SHP77 treated with DMSO at 0.1 percent for 48 hours (cell line): ENCODE results near the gene FARS2.

Experiments
- DNase-seq: peaks from one replicate; lab custom pipeline; 2025; lab: John Stamatoyannopoulos, UW

The FARS2 gene

DNA sequence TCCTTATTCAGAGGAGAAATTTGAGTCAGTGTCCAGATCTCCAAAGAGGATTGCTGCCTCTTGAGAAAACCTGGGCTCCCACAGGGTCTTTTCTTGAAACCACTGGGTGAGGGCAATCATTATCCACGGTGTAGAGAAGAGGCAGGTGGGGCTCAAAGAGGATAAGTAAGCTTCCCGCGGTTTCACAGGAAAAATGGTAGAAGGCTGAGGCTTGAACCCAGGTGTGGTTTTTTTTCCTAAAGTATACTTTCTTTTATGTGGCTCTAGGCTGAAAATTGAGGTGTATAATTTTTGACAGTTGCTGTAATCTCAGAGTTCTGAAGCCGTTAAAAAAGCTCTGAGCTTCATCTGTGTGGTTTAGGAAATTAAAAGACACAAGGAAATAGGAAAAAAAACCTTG, 164.5 kb downstream of the FARS2 start:
- no peak for DNase-seq

DNA sequence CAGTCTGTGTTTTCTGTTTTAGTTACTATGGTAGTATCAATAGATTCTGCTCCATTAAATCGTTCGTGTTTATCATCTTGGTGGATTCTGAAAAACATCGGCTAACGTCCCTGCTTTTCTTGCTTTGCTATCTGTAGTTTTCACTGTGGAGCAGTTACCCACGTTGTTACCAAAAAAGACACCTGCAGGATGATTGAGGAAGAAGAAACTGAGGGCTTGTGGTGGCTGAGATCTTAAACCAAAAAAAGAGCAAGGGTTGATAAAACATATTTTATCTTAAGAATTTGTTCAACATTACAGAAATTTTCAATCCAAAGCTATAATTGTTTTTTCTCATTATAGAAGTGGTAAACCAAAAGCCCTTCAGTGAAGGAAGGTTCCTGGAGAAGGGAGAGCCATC, 166.3 kb downstream of the FARS2 start:
- DNase-seq, result no peak

DNA sequence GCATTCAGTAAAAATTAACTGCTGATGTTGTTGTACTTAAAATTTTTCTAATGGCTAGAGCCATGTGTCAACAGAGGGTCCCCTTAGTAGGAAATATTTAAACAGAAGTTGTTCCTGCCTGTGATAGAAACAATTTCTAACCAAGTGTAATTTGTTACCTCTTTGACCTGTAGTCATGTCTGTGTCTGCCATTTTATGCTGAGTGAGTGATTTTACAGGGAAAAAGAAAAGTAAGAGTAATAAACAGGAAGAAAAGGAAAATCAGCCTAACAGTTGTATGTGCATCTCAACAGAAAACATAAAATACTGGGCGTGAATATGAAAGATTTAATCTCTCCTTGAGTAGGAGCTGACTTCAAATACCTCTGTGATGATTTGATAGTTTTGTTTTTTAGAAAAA, 172.0 kb downstream of the FARS2 start:
- DNase-seq, result no peak

DNA sequence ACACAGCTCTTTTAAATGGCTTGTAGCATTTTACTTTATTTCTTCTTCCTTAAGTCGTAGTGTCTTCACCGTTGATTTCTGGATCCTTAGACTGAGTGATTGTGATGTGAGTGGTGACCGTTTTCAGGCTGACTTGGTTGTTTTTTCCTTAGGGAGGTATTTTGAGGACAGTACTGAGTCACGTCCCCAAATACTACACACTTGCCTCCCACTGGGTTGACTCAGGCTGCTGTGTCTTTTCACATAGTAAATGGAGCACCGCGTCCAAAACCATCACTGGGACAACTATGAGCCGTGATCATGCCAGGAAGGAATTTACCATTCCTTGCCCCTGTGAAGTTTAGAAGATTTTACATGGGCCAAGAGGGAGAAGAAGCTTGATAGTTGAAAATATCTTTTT, 174.1 kb downstream of the FARS2 start:
- no peak for DNase-seq

DNA sequence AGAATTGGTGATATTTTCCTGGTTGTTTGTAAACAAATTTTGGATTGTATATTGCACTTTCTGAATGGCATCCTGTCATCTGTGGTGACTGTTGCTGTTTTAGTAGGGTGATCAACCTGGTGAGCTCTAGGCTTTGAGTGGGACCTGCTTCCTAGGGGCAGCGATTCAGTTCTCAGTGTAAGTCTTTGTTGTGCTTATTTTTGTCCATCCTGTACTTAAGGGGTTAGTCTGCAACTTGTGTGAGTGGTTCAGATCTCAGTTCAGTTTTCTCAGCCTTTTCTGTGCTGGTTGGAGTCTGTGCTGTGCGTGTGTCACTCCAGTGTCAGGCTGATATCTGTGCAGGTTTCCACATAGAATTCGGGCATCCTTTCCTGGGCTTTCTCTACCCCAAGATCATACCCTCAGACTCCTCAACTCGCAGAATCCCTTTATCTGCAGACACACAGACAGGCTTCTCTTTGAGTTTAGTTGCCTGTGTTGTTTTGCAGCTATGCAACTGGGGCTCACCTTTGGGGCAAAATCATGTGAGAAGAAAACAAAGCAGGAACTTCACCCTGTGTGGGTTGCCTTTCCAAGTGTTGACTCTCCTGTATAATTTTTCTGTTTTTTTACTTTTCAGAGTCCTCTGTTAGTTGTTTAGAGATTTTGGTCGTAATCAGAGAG, 177.7 kb downstream of the FARS2 start:
- DNase-seq, result no peak

DNA sequence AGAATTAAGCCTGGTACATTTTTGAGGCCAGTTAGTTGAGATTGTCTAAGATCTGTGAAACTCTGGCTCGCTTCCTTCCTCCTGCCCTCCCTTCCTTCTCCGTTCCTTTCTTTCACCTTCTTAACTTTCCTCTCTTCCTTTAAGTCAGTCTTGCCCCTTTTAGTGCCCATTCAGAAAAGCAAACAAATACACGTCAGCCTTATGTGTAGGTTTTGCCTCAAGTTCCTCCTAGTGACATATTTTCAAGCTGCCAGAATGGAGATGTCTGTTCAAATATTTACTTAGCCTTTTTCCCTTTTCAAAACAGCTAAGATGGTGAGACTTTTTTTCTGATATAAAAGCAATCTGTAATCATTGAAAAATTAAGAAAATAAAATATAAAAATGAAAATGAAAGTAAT, 178.4 kb downstream of the FARS2 start:
- peak; percentile 79 for DNase-seq

DNA sequence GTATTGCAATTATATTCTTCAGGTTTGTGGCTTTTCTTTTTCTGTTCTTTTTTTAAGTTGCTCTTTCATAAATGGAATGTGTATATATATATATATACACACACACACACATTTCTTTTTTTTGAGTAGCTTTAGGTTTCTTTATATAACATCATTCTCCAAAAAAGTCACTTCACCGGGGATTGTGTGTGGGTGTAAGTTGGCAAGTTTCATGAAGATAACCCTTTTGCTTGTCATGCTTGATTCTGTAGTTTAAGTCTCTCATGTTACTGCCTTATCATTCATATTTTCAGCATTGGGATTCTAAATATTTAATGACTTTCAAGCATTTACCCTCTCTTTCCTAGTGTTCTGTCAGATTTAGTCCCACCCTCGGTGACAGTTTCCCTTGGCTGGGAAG, 181.0 kb downstream of the FARS2 start:
- DNase-seq, result no peak

DNA sequence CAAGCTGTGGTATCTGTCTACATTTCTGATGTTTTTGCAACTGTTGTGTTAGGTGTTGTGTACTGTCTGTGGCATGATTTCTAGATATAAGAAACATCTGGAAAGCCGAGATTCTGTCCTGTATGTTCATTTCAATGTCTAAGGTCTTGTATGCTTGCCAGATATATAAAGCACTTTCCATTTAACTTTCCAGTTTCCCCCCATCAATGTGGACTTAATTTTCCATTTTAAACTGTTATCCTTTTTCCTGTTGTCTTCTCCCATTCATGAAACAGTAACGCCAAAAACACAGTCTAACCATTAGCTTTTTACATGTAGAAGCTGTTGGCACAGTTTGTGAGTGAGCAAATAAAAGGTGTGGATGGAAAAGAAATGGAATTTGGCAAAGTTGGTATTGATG, 181.6 kb downstream of the FARS2 start:
- DNase-seq, result no peak

DNA sequence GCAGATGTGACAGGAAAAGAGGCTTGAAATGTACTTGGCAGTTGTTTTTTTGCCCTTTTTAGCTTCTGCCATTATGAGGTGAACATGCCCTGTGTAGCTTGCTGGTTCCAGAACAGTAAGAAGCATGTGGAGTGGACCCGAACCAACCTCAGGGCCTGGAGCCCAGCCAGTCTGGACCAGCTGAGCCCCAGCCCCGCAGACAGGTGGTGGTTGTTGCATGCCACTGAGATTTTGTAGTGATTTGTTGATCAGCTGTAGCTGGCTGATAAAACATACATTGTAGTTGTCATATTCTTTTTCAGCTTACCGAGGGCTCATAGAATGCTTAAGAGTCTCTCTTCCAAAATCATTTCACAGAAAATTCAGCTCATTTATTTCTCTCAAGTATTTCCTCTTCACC, 182.2 kb downstream of the FARS2 start:
- DNase-seq, result no peak

DNA sequence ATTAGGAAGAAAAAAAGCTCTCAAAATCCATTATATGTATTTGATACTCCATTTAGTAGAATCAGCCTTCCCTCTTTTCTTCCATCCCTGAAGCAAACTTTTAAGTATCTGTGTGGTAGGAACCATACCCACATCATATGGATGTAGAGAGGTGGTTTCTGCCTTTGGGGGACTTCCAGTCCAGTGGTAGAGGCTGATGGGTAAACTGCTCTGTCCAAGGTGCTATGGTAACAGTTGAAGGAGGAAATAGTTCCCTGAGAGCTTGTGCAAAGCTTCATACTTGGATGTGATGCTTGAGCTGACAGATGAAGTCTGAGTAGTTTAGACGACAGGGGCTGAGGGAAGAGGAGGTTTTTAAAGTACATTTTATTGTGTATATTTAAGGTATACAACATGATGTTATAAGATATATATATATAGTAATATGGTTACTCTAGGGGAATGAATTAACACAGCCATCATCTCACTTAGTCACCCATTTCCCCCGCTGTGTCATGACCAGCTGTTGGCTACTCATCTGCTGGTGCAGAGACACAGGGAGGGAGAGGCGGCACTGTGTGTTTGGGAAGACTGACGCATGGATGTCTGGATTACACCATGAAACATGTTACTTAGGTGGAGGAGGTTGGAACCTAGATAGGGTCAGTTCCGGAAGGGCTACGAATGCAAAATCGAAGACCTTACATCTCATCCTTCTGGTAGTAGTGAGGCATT, 185.2 kb downstream of the FARS2 start:
- no peak for DNase-seq

DNA sequence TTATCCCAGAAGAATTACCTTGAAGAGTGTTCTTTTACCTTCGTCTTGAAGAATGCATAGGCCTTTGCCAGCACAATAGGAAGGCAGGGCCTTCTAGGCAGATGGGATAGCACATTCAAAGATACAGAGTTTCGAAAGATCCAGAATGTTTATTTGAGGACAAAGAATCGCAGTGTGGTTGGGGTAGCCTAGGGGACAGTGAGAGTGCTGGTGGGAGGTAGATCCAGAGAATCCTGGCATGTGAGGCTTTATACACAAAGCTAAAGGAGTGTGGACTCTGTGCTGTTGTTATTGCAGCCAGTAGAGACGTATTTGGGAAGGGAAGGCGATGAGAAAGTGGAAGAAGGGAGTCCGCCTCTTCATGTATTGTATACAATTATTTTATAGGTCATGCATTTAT, 186.6 kb downstream of the FARS2 start:
- DNase-seq, result no peak

DNA sequence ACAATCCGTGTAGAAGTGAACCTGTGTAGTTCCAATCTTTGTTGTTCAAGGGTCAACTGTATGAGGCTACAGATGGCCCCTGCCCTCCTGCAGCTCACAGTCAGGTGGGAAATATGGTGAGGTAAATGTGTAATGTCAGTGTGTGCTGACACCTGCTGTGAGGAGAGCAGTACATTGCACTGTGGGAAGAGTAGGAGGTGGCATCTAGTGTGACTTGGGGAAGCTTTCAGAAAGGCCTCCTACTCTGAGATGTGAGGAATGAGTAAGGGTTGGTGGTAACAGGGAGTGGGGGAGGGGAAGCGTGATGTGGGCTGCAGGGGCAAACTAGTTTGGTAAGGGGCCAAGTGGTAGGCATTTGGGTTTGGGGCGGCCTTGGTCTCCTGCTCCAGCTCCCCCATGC, 188.8 kb downstream of the FARS2 start:
- DNase-seq, result no peak

DNA sequence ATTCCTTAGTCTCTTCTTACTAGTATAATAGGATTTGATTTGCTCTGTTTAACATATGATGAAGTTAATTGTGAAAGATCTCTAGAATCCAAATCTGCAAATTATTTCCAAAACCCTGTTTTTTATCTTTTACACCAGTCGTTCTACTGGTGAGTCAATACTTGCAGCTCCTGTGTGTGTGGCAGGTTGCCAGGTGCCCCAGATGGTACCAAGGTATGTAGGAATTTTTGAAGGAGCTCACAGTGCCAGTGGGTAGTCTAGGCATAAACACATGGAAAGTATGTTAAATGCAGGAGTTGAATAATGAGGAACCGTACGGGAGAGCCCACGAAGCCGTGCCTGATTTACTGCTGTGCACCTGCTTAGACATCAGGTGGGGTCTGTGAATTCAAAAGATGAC, 192.2 kb downstream of the FARS2 start:
- no peak for DNase-seq

DNA sequence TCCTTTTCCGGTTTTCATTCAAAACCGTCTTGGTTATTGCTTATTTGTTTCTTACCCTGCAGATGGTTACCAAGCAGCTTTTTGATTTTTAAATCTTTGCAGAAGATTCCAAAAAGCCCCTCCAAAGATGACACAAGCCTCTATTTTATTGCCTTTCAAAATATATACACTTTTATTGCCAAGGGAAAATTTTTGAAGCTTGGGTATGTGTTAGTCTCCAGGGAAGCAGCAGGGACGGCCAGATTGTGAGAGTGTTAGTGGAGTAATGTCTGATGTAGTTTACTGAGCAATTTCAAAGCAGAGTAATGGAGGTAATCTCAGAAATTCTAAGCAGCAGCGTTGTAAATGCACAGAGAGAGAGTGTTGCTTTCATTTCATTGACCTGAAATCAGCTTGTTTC, 193.8 kb downstream of the FARS2 start:
- DNase-seq, result no peak

DNA sequence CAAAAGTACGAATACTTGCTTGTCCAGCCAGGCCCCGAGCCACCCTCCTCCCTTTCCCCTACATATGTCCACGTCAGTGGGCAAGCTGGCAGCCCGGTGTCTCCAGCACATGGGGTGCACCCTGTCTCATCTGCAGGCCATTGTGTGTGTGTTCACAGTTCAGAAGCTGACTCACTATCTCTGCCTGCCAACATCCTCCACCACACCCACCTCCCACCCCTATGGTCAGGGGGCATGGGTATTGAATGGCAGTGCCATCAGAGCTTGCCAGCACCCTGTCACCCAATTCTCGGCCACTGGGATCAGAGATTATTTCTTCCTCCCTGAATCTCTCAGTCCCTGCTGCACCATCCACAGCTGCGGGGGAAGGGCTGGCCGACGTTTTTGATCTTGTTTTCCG, 195.7 kb downstream of the FARS2 start:
- no peak for DNase-seq

DNA sequence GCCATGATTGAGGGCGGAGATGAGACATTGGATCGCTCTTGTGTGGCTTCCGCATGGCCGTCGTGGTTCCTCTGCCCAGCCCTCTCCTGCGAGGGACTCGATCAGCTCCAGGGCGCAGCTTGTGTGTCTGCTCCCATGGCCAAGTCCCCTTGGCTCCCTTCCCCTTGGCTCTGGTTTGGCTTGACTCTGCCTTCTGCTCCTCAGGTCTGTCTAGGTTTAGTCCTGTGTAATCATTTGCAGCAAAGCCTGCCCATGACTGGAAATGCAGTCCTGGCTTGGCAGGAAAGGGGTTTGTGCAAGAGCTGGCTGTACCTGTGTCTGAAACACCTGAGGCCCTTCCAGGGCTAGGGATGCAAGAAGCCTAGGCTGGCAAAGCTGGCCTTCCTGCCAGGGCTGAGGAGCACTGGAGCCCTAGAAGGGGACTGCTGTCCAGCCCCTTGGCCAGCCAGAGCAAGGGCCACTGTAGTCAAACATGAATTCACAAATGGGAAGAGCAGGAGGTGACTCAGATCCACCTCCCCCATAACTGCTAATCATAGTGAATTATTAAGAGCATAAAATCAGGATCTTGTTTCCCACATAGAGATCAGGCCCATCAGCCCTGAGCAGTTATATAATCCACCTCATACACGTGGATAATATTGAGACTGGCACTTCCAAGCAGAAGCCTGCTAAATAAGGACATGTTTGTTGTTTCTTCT, 196.8 kb downstream of the FARS2 start:
- DNase-seq, result peak; percentile 19

DNA sequence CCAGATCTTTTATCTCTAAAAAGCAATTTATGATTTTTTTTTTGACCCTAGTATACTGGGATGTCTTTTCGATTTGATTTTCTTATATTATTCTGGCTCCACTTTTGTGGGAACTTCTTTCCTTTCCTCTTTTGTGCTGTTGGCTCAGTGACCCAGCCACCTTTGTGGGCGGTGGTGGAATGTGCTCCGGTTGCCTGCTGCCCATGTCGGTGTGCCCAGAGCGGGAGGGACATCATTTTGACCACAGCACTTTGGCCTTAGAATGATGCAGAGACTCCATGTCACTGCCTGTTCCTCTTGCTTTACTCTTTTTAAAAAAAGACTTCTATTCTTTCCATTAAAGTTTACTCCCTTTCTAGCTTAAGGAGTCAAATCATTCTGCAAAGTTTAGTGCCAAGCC, 198.0 kb downstream of the FARS2 start:
- DNase-seq, result no peak

DNA sequence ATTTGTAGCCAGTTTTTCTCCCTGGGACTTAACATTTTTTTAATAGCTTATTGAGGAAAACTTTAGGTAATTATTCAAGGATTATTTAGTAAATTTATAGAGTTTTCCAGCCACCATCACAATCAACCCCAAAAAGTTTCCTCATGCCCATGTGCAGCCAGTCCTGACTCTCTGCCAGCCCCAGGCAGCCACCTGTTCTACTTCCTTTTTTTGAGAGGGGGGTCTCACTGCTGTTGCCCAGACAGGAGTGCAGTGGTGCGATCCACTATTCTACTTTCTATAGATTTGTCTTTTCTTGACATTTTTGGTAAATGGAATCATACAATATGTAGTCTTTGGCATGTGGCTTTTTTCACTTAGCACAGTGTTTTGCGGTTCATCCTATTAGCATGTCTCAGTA, 200.1 kb downstream of the FARS2 start:
- no peak for DNase-seq

DNA sequence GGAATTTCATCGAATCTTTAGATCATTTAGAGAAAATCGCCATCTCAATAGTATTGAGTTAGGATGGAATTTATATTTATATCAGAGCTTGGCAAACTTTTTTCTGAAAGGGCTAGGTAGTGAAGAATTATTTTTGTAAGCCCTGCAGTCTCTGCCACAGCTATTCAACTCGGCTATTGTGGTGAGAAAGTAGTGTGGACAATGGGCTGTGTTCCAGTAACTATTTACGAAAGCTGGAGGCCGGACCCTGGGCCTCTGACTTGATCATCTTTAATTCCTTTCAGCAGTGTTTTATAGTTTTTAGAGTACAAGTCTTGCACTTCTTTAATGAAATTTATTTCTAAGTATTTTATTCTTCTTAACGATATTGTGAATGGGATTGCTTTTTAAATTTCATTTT, 201.5 kb downstream of the FARS2 start:
- no peak for DNase-seq

DNA sequence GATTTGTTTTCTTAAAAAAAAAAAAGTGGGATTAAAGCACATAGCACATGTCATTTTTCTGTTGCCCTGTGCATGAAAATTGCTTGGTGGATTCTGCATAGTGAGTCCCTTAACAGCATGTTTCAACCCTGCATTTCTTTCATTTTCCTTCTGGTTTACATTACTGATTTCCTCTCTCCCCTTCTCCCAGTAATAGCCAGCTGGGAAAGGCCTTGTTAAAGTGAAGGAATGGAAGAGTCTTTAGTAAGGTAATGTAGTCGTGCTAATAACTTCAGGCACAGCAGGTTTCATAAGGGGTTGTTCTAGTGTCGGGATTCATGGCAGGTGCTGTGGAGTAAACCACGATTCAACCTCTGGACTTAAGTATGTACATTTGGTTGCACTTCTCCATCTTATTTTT, 202.4 kb downstream of the FARS2 start:
- DNase-seq, result peak; percentile 43

DNA sequence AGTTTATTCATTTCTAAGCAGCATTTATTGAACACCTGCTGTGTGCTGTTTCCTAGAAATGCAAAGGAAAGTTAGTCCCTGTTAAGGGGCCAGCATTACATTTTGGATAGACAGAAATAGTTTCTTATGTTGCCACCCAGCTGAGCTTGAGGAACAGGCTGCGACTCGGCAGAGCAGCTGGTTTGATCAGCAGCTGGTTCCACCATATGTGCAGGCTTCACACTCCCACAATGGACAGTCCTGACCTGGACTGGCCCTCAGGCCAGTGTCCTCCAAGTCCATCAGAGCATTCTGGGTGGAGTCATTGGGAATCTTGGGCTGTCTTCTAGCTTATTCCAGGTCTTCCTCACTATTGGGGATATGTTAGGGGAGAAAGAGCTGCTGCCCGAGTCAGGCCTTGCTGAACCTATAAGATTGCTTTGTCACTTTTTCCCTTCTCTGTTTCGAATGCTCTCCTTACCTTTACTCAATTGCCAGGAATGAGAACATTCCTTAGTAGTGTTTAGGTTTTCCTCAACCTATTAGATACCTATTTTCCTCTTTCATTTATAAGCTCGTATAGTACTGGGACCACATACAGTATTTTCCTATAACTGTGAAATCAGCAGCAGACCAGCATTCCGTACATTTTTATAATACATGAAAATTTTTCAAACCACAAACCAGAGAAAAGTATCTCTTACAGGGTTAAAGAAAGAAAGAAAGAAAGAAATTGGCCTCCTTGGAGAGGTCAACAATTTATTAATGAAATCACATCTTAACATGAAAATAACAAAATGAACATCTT, 203.0 kb downstream of the FARS2 start:
- peak; percentile 43 for DNase-seq

DNA sequence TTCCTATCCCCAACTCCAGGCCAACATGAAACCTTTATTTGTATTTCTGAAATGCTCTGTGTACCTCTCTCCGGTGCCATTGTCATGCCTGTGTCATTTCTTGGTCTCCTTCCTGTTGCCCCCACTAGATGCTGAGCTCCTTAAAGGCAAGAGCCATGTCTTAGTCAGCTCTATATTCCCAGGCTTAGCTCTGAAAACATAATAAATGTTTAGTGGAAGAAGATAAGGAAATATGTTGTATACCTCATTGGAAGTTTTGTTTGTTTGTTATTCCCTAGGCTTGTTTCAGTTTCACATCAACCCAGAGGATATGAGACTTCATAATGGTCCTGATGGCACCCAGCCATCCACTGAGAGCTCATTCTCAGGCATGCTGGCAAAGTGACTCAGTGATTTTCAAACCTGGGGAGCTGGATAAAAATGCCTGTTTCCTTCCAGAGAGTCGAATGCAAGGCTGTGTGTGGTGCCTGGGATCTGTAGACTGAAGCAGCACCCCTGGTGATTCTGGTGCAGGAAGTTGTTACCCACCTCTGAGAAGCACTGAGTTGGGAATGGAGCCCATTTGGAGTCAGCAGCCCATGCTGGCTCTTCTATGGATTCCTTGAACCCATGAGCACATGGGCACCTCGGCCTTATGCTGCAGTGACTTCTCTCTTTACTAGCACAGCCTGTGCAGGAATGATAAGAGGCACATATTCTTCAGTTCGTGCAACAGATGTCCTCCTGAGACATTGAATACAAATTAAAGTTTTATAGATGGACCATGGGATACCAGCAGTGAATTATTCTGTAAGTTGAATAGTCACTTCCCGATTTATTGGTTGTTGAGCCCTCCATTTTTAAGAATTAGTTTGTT, 205.2 kb downstream of the FARS2 start:
- DNase-seq, result no peak
